ENCODE measurements around the gene PDE8B.

Gene PDE8B

GRCh38 chr5:77241444-77241843, 31.0 kb downstream of the PDE8B start:
- DNase-seq (ENCODE audit: extremely low read depth, low read depth), result no peak
- TF ChIP-seq, protein P1, sequence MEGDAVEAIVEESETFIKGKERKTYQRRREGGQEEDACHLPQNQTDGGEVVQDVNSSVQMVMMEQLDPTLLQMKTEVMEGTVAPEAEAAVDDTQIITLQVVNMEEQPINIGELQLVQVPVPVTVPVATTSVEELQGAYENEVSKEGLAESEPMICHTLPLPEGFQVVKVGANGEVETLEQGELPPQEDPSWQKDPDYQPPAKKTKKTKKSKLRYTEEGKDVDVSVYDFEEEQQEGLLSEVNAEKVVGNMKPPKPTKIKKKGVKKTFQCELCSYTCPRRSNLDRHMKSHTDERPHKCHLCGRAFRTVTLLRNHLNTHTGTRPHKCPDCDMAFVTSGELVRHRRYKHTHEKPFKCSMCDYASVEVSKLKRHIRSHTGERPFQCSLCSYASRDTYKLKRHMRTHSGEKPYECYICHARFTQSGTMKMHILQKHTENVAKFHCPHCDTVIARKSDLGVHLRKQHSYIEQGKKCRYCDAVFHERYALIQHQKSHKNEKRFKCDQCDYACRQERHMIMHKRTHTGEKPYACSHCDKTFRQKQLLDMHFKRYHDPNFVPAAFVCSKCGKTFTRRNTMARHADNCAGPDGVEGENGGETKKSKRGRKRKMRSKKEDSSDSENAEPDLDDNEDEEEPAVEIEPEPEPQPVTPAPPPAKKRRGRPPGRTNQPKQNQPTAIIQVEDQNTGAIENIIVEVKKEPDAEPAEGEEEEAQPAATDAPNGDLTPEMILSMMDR (IDR thresholded peaks at IDR 0.05; ENCODE audit: low read depth, low read length, missing control alignments), result no peak

DNA sequence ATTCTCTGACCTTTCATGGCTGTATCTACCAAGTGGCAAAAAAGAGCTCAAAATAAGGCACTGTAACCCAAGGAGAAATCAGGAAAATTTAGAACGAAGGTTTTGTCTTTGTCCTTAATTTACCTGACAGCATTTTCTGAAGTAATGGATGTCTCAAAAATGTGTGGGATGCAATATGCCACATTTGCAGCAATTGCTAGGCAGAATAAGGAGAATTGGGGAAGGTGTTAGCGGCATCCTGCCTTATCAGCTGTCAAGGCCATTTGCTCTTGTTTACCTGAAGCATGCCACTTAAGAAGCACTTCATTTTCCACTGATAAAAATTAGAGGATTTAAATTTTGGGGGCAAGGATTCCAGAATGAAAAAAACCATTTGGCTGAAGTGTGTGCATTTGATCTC, 39.0 kb downstream of the PDE8B start:
- no peak for DNase-seq (ENCODE audit: extremely low read depth, low read depth)
- TF ChIP-seq, protein P1 (IDR thresholded peaks at IDR 0.05; ENCODE audit: low read depth, low read length, missing control alignments), result no peak
- H3K4me3 ChIP-seq (replicated peaks; ENCODE audit: low read depth, low read length), result no peak overlapping the region

More at GRCh38 chr5:77241444-77241843, 31.0 kb downstream of the PDE8B start:
- no peak overlapping the region for H3K4me3 ChIP-seq (replicated peaks; ENCODE audit: low read depth, low read length)

DNA sequence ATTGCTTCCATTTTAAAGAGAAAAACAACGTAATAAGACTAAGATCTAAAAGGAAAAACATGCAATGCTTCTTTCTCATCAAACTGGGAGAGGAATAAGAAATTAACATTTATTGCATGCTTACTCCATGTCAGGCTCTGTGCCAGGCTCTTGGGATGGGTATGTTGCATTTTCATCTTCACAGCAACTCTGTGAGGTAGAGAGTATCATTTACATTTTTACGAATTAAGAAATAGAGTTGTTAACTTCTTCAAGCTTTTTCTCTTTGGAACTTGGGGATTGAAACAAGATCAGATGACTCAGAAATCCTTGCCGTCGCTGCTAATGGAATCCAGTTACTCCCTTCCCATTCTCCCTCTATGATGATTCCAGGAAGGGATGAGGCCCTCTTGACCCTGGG, 39.5 kb downstream of the PDE8B start:
- TF ChIP-seq, protein P1 (IDR thresholded peaks at IDR 0.05; ENCODE audit: low read depth, low read length, missing control alignments), result no peak
- no peak overlapping the region for H3K4me3 ChIP-seq (replicated peaks; ENCODE audit: low read depth, low read length)
- DNase-seq (ENCODE audit: extremely low read depth, low read depth), result no peak

DNA sequence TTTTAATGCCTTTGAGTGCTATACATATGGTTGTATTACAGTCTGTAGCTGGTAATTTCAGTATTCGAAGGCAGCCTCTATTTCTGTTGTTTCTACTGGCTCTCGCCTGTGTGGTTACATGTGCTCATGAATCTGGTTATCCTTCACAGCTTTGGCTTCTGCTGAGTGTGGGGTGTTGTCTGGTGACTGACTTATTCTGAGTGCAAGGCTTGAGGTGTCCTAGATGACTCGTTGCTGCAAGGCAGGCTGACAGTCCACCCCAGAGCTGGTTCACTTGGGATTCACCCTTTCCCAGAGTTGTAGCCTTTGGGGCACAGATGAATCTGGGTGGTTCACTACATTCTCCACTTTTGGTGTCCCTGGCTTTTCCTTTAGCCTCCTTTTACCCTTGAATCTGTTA, 41.4 kb downstream of the PDE8B start:
- DNase-seq (ENCODE audit: extremely low read depth, low read depth), result no peak
- H3K4me3 ChIP-seq (replicated peaks; ENCODE audit: low read depth, low read length), result no peak overlapping the region
- TF ChIP-seq, protein P1 (IDR thresholded peaks at IDR 0.05; ENCODE audit: low read depth, low read length, missing control alignments), result no peak

DNA sequence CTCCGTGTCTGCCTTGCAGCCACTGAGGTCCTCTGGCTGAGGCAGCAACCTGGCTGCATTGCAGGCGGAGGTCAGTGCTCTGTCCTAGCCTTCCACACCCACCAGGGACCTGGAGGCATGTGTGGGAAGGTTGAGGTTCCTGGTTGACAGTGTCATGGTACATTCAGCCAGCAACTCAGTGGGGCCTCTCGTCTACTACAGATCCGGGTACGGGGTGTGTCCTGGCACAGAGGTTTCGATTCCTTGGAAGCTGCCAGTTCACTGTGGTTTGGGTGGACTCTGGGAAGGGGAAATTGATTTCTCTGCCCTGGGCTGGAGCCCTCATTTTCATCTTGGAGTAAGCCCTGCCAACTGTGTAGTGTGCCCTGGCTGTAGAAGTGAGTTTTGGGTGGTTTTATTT, 45.1 kb downstream of the PDE8B start:
- H3K4me3 ChIP-seq (replicated peaks; ENCODE audit: low read depth, low read length), result no peak overlapping the region
- TF ChIP-seq, protein P1 (IDR thresholded peaks at IDR 0.05; ENCODE audit: low read depth, low read length, missing control alignments), result no peak
- DNase-seq (ENCODE audit: extremely low read depth, low read depth), result no peak

DNA sequence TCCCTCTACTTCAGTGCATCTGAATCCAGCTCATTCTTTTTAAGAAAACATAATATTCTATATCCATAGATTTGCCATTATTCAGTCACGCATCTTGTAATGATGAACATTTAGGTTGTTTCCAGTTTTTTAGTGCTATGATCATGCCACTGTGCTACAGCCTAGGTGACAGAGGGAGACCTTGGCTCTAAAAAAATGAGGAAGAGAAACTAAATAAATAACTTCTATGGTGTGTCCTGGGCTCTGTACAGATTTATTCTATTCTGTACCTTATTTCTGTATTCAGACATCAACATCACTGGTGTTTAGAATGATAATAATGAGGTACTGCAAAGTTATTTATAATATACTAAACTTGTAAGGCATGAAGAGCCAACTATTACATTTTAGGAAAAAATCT, 45.9 kb downstream of the PDE8B start:
- TF ChIP-seq, protein P1 (IDR thresholded peaks at IDR 0.05; ENCODE audit: low read depth, low read length, missing control alignments), result no peak
- DNase-seq (ENCODE audit: extremely low read depth, low read depth), result no peak
- H3K4me3 ChIP-seq (replicated peaks; ENCODE audit: low read depth, low read length), result no peak overlapping the region

DNA sequence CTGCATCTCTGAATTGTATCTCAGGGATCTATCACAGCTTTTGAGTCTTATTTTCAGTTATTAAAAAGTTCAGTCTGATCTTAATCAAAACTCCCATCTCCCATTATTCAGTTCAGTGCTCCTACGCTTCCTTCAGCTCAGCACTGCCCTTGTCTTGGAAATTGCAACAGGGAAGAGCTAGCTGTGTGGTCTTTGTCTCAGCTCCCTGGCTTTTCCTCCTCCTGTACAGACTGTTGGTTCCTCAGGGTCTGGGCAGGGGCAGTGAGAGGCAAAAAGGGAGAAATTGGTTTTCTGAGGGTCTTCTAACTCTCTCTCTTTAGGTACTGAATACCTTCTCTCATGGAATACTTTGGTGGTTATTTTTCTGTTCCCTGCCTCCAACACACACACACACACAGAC, 48.2 kb downstream of the PDE8B start:
- TF ChIP-seq, protein P1 (IDR thresholded peaks at IDR 0.05; ENCODE audit: low read depth, low read length, missing control alignments), result no peak
- DNase-seq (ENCODE audit: extremely low read depth, low read depth), result no peak
- H3K4me3 ChIP-seq (replicated peaks; ENCODE audit: low read depth, low read length), result no peak overlapping the region

Measured in HFF-Myc (cell line).